22Rv1 (cell line): ENCODE data around the gene IFNLR1.

Experiments
- ZFX ChIP-seq: fragments of 450-650 bp; IDR thresholded peaks from 2 replicates; pipeline ENCODE4 v1.6.1; 2017; ENCODE audit warnings: antibody characterized with exemption, borderline replicate concordance
- TF ChIP-seq, protein P1 (sequence below): fragments of 450-650 bp; IDR thresholded peaks from 2 replicates; pipeline ENCODE4 v1.5.1; 2017; ENCODE audit warnings: mild to moderate bottlenecking

DNA sequence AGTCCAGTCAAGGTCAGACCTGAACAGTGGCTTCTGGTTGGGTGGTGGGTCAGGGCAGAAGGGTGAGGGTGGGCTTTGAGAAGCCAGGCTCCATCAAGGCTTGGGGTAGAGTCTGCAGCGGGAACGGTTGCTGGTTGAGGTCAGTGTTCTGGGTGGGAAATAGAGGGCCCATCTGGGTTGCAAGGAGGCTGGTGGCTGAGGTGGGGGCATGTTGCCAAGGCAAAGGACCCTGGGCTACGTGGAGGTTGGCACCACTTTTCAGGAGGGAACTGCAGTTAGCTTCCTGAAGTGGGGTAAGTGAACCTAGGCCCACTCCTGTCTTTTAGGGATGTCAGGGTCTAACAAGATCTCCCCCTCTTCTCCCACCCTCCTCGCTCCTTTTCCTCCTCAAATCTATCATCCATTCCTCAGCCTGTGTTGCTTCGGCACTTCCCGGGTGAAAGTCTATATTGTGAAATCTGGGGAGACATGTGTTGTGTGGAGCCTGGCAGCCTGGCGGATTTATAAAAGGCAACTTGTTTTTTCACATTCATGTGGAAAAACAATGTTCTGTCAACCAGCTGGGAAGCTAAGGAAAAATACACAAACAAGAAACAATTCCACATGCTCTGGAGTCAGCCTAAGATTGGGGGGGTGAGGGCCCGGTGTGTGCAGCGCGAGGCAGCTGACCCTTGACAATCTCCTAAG, 45.6 kb downstream of the IFNLR1 start:
- TF ChIP-seq, protein P1, sequence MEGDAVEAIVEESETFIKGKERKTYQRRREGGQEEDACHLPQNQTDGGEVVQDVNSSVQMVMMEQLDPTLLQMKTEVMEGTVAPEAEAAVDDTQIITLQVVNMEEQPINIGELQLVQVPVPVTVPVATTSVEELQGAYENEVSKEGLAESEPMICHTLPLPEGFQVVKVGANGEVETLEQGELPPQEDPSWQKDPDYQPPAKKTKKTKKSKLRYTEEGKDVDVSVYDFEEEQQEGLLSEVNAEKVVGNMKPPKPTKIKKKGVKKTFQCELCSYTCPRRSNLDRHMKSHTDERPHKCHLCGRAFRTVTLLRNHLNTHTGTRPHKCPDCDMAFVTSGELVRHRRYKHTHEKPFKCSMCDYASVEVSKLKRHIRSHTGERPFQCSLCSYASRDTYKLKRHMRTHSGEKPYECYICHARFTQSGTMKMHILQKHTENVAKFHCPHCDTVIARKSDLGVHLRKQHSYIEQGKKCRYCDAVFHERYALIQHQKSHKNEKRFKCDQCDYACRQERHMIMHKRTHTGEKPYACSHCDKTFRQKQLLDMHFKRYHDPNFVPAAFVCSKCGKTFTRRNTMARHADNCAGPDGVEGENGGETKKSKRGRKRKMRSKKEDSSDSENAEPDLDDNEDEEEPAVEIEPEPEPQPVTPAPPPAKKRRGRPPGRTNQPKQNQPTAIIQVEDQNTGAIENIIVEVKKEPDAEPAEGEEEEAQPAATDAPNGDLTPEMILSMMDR, result no peak
- TF ChIP-seq ZFX, result no peak
